Activated naive CD4-positive, alpha-beta T cell treated with Interleukin-2 at 50 U/mL for 16 hours (primary cell): ENCODE results near the gene OR4C15.

Experiments
- DNase-seq: peaks from one replicate; pipeline ENCODE4 v3.0.0-alpha.2; 2020

Gene OR4C15

GRCh38 chr11:55554169-55554568, at the start of gene OR4C15:
OR4C15 (plus strand) TSS chr11:55554469; CDS start chr11:55554469, 0 bp downstream.
- no peak for DNase-seq

- DNase-seq, result no peak
These were observed 17.6 kb downstream of the OR4C15 start, which contains the start of gene OR4C16 for GRCh38 chr11:55571828-55572227. OR4C16 (plus strand) TSS chr11:55572128; CDS start chr11:55572128, 0 bp downstream.

DNA sequence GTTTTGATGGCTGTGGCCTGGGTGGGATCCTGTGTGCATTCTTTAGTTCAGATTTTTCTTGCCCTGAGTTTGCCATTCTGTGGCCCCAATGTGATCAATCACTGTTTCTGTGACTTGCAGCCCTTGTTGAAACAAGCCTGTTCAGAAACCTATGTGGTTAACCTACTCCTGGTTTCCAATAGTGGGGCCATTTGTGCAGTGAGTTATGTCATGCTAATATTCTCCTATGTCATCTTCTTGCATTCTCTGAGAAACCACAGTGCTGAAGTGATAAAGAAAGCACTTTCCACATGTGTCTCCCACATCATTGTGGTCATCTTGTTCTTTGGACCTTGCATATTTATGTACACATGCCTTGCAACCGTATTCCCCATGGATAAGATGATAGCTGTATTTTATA, 18.3 kb downstream of the OR4C15 start:
- no peak for DNase-seq
